Forelimb muscle (tissue), 1 donor: Measurements from ENCODE around the gene OR1A1. TPM values are rescaled to one million over a fixed set of nuclear protein-coding genes. Genes with fewer than 3 reads are reported as not detected.
"Not testable (repeated sequence)": the region's sequence is repeated elsewhere in the genome, so short reads cannot be mapped to it uniquely, and the experiment has no call there.

Experiments
- DNase-seq: peaks from one replicate; pipeline ENCODE4 v3.0.0-alpha.2; 2013; ENCODE audit warnings: low read depth
- polyA plus RNA-seq: library from polyadenylated mRNA; unstranded; fragments of 120-200 nt; gene quantifications from one replicate; pipeline ENCODE4 v1.2.1, GENCODE V29; 2013; ENCODE audit not compliant: insufficient read length

OR1A1 gene
- not detected for polyA plus RNA-seq

DNA sequence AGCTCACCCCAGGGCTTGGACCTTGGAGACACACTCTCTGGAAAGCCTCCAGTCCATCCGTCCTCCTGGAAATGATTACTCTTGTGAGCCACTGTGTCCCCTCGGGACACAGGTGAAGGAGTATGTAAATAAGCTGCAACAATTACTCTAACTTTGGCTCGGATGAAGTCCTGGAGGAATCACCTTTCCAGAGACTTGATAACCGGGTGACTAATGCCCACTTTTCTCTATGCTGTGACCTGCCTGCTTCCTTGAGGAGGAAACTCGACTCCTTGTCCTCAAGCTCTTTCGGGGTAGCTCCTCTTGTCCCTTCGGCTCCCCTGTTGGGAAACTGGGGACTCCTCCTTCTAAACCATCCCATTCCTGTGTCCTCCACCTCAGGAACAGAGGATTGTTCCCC, at the start of gene OR1A1:
OR1A1 (plus strand) TSS at position 301 of the 400 bp plus-strand sequence. CDS start 7,954 bp downstream, outside the sequence.
- no peak for DNase-seq

- DNase-seq: no peak
Observed at GRCh38 chr17:3167574-3167973, 39.9 kb upstream of the OR1A1 start.

DNA sequence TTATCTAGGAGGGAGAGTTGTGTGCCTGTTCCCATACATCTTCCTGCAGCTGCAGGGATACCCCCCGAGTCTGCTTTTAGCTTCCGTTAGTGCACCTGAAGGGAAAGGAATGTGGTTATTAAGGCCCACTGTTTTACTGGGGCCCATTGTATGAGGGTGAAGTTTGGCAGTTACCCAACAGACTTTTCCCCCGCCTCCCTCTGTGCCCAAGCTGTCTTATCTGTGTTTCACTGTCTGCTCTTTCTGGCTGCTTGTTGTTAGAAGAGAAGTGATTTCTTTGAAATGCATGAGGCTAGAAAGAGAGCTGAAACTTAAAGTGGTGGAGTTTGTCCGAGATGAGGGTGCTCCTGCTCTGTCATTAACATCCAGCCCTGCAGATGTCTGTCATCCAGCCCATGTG, 17.5 kb upstream of the OR1A1 start:
- no peak for DNase-seq

DNA sequence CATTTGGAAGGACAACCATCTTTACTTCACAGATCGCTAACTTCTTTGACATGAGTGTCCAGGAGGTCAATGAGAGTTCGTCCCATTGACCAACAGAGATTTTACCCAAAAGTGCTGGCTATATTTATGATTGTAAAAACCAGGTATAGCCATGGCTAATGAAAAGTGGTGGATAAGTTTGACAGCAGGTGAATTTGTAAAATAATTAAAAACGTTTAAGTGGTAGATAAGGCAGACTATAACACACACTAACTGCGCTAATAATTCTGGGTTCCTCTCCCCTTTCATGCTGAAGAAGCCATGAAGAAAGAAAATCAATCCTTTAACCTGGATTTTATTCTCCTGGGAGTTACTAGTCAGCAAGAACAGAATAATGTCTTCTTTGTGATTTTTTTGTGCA, 10.2 kb upstream of the OR1A1 start, which contains the start of gene OR1A2:
OR1A2 (plus strand) TSS at position 301 of the 400 bp plus-strand sequence; CDS start at position 301, 0 bp downstream.
- DNase-seq: no peak

DNA sequence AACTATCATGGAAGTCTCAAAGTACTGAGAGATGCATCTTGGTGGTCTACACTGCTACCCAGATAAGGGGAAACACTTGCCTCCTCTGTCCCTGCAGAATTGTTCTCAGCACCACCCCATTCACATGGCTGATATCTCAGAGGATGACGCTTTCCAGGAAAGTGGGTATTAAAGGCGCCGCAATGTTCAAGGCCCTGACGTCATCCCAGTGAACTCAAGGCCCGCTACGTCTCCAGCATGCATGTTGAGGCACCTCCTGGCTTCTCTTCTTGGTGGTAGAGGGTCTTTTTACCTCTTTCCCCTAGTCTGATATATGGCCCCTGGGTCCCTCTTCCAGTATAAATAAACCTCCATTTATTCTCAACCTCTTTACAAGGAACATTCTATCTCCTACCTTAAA, 1.0 kb downstream of the OR1A1 start:
- DNase-seq: no peak

DNA sequence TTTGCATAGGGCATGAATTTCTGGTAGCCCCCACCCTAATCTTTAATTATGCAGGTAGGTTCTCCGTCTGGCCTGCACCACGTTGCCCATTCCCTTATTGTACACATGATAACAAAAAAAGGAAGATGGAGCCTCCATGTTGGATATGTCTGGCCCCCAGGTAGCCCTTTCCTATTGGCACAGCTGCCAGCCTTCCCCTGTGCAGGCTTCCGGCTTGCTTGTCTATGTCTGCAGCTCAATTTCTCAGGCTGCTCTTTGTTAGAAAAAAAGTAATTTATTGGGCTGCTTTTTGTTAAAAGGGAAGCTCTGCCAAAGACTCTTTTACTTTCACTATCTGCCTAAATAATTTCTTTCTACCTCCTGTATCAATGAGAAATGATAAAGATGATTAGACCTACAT, 5.5 kb downstream of the OR1A1 start:
- no peak for DNase-seq

DNA sequence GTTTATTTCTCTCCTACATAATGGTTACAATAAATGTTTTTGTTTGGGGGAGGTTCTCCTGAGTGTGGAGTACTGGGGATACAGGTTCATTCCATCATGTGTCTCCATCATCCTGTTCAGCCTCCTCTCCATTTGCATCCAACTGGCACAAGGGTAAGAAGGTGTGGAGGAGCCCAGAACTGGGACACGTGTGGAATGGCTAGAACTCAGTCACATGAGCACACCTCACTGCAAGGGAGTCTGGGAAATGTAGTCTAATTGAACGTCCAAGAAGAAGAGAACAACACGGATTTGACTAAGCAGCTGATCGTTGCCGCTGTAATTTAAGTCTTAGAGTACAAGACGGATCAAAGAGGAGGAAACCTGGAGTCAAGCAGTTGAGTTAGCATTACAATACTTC, 6.1 kb downstream of the OR1A1 start:
- no peak for DNase-seq

DNA sequence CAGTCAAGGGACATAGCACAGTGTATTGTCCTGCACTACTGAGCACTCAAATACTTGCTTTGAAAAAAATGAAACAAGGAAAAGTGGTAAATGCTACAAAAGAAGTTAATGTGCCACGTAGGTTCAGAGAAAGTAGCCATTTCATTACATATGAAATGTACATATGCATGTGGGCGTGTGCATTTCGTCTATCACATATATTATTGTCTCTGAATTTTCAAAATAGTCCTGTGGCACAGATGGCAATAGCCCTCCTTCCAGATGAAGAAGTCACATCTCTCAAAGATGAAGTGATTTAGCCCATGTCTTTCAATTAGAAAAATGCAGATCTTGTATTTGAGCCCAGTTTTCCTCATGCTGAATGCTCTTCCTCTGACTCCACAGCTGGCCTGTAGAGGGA, 12.5 kb downstream of the OR1A1 start:
- not testable (repeated sequence) for DNase-seq

- DNase-seq: no peak
Observed at GRCh38 chr17:3221850-3222249, 14.4 kb downstream of the OR1A1 start.

DNA sequence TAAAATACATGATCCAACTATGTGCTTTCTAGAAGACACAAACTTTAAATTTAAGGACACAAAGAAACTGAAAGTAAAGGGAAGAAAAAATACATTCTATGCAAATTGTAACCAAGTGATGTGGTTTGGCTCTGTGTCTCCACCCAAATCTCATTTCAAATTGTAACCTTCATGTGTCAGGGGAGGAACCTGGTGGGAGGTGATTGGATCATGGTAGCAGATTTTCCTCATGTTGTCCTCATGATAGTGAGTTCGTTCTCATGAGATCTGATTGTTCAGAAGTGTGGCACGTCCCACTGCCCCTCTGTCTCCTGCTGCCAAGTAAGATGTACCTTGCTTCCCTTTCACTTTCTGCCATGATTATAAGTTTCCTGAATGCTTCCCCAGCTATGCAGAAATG, 15.0 kb downstream of the OR1A1 start:
- no peak for DNase-seq

DNA sequence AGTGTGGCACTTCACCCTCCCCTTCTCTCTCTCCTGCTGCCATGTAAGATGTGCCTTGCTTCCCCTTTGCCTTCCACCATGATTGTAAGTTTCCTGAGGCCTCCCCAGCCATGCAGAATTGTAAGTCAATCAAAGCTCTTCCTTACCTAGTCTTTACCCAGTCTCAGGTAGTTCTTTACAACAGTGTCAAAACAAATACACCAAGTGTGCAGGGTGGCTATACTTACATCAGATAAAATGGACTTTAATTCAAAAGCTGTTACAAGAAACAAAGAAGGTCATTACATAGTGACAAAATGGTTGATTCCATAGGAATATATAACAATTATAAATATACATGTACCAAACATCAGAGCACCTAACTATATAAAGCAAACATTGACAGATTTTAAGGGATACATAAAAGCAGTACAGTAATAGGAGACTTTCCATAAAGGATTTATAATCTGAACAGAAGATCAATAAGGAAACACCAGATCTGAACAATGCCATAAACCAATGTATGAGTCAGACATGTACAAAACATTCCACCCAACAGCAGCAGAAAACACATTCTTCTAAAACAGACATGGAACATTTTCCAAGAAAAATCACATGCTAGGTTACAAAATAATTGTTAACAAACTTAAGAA, 17.4 kb downstream of the OR1A1 start:
- not testable (repeated sequence) for DNase-seq

GRCh38 chr17:3232300-3232699, 24.8 kb downstream of the OR1A1 start:
- not testable (repeated sequence) for DNase-seq

DNA sequence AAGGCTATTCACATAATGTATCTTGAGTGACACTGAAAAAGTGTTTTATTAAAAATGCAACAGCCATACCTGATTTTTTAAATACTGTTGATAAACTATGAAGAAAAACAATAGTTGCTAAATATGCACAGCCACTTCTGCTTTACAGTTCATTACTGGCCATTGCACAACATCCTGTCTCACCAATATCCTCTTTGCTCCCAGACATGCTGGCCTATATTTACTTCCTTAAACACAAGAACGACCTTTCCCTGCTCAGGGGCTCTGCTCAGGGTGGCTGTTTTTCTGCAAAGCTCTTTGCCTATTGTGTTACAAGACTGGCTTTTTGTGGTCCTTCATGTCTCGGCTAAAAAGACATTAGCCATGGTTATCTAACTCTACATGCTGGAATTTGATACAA, 31.2 kb downstream of the OR1A1 start:
- DNase-seq: not testable (repeated sequence)

- not testable (repeated sequence) for DNase-seq
Observed at GRCh38 chr17:3241044-3241443, 33.6 kb downstream of the OR1A1 start.

GRCh38 chr17:3244841-3245240, 37.4 kb downstream of the OR1A1 start:
- DNase-seq: not testable (repeated sequence)

DNA sequence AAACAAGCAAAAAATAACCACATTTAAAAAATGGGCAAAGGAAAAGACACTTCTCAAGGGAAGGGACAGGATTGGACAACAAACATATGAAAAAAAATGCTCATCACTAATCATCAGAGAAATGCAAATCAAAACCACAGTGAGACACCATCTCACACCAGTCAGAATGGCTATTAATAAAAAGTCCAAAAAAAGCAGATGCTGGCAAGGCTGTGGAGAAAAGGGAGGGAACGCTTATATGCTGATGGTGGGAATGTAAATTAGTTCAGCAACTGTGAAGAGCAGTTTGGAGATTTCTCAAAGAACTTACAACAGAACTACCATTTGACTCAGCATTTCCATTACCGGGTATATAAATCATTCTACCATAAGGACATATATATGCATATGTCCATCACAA, 41.5 kb downstream of the OR1A1 start:
- not testable (repeated sequence) for DNase-seq

- DNase-seq: no peak
Observed at GRCh38 chr17:3256575-3256974, 49.1 kb downstream of the OR1A1 start.

DNA sequence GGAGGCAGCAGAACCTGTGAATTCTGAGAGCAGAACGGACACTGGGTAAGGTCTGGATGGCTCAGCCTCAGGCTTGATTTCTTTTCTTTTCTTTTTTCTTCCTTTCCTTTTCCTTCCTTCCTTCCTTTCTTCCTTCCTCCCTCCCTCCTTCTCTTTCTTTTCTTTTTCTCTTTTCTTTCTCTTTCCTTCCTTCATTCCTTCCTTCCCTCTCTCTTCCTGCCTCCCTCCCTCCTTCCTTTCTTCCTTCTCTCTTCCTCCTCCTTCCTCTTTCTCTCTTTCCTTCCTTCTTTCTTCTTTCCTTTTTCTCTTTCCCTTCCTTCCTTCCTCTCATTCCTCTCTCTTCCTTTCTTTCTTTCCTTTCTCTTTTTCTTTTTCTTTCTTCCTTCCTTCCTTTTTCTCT, 52.7 kb downstream of the OR1A1 start:
- DNase-seq: no peak

- DNase-seq: no peak
Observed at GRCh38 chr17:3260600-3260999, 53.1 kb downstream of the OR1A1 start.

Other genes starting within 250 kb of the OR1A1 start
- not detected for gene OR1D5, start 144.1 kb upstream of the OR1A1 start, polyA plus RNA-seq
- not detected for gene OR1D2, start 103.2 kb upstream of the OR1A1 start, polyA plus RNA-seq
- not detected for gene OR1G1, start 80.1 kb upstream of the OR1A1 start, polyA plus RNA-seq
- gene OR1A2, start 10.1 kb upstream of the OR1A1 start, polyA plus RNA-seq: not detected
- not detected for gene OR3A1, start 90.7 kb downstream of the OR1A1 start, polyA plus RNA-seq
- not detected for gene OR3A2, start 178.6 kb downstream of the OR1A1 start, polyA plus RNA-seq
- 0.10 TPM for gene OR1E1, start 190.7 kb downstream of the OR1A1 start, polyA plus RNA-seq
- gene OR3A3, start 203.7 kb downstream of the OR1A1 start, polyA plus RNA-seq: 0.09 TPM
- not detected for gene OR1E2, start 226.2 kb downstream of the OR1A1 start, polyA plus RNA-seq